ENCODE results near the gene KRTAP4-2. TPM values are rescaled to one million over a fixed set of nuclear protein-coding genes. Genes with fewer than 3 reads are reported as not detected.

Gene KRTAP4-2
- total and polyA plus RNA-seq, 2 donors (not counting 1 experiment from before 2014, with no cell fraction given) = not detected

- no peak for DNase-seq
- H3K27ac Mint-ChIP-seq = no peak overlapping the region
Observed at GRCh38 chr17:41186872-41187271, 8.9 kb upstream of the KRTAP4-2 start.

GRCh38 chr17:41185001-41185400 lies 7.0 kb upstream of the KRTAP4-2 start:
- WGBS (ENCODE audit: insufficient coverage) = no CpG with 5 or more reads among the region's 1 CpG
- H3K27me3 Mint-ChIP-seq = peaks cover 28% of the 10 kb centered on the region
- ChIA-PET POLR2A (no interaction called here), CTCF (no interaction called here)
- Histone ChIP-seq H3K4me3 (ENCODE audit: control extremely low read depth in 1 of 5, extremely low read depth in 1 of 5, insufficient read depth in 1 of 5, low read depth in 2 of 5, low read length in 4 of 5) (no peak overlapping the region), H2AFZ (ENCODE audit: insufficient read depth, low read depth, low read length, poor library complexity, severe bottlenecking) (no peak overlapping the region), H3K27ac (ENCODE audit: low read length in 2 of 2) (no peak overlapping the region), H3K36me3 (replicated peaks in 1 of 2; ENCODE audit: control extremely low read depth in 1 of 2, control insufficient read depth in 1 of 2, extremely low read depth in 1 of 2, insufficient read depth in 2 of 2, low read length in 1 of 2) (no peaks in the 10 kb centered on the region), H3K4me1 (ENCODE audit: control insufficient read depth in 2 of 2, insufficient read depth in 2 of 2, low read length in 2 of 2) (no peaks in the 10 kb centered on the region), H4K20me1 (ENCODE audit: control insufficient read depth, insufficient read depth, low read length, poor library complexity, severe bottlenecking) (no peaks in the 10 kb centered on the region), H3K4me2 (replicated peaks; ENCODE audit: low read depth, low read length, poor library complexity, severe bottlenecking) (no peak overlapping the region), H3K79me2 (ENCODE audit: control insufficient read depth, insufficient read depth, low read length) (no peaks in the 10 kb centered on the region), H3K9me3 (ENCODE audit: control extremely low read depth in 1 of 3, control insufficient read depth in 2 of 3, insufficient read depth in 1 of 3, low read length in 2 of 3) (peaks cover 0 to under 1% (median 0%) of the 10 kb centered on the region in 3 donors), H3K27me3 (replicated peaks in 1 of 4; ENCODE audit: control extremely low read depth in 1 of 4, control insufficient read depth in 3 of 4, insufficient read depth in 4 of 4, low read length in 3 of 4) (no peaks in the 10 kb centered on the region), H3K9ac (ENCODE audit: low read length) (no peak overlapping the region)
- intact Hi-C loops (cut with micrococcal nuclease) = no loop called here
- no peak for TF ChIP-seq EZH2 (IDR thresholded peaks at IDR 0.05; ENCODE audit: borderline replicate concordance, insufficient read depth, low read depth, low read length, poor library complexity, severe bottlenecking)
- TF ChIP-seq CTCF (IDR thresholded peaks at IDR 0.05) = no peak
- no peak for DNase-seq
- H3K4me3 Mint-ChIP-seq = no peak overlapping the region
- H3K27ac Mint-ChIP-seq = no peak overlapping the region
- no peaks in the 10 kb centered on the region for H3K4me1 Mint-ChIP-seq
- H3K9me3 Mint-ChIP-seq (ENCODE audit: insufficient read depth) = no peaks in the 10 kb centered on the region
- no peak for ATAC-seq (ENCODE audit: low read depth)

More at GRCh38 chr17:41186872-41187271, 8.9 kb upstream of the KRTAP4-2 start:
- H3K4me3 ChIP-seq (ENCODE audit: control extremely low read depth in 1 of 5, extremely low read depth in 1 of 5, insufficient read depth in 1 of 5, low read depth in 2 of 5, low read length in 4 of 5) = no peak overlapping the region
- H3K36me3 ChIP-seq (replicated peaks in 1 of 2; ENCODE audit: control extremely low read depth in 1 of 2, control insufficient read depth in 1 of 2, extremely low read depth in 1 of 2, insufficient read depth in 2 of 2, low read length in 1 of 2) = no peaks in the 10 kb centered on the region
- 96% methylated on average over 2 of the region's 2 CpGs for WGBS (ENCODE audit: insufficient coverage)
- H3K9ac ChIP-seq (ENCODE audit: low read length) = no peak overlapping the region
- peaks cover 43% of the 10 kb centered on the region for H3K27me3 Mint-ChIP-seq
- POLR2A ChIA-PET = no interaction called here
- H3K4me1 ChIP-seq (ENCODE audit: control insufficient read depth in 2 of 2, insufficient read depth in 2 of 2, low read length in 2 of 2) = no peaks in the 10 kb centered on the region
- peaks cover 0 to 4% (median 0%) of the 10 kb centered on the region in 3 donors for H3K9me3 ChIP-seq (ENCODE audit: control extremely low read depth in 1 of 3, control insufficient read depth in 2 of 3, insufficient read depth in 1 of 3, low read length in 2 of 3)
- H3K4me3 Mint-ChIP-seq = no peak overlapping the region
- TF ChIP-seq EZH2 (IDR thresholded peaks at IDR 0.05; ENCODE audit: borderline replicate concordance, insufficient read depth, low read depth, low read length, poor library complexity, severe bottlenecking) (no peak), CTCF (IDR thresholded peaks at IDR 0.05) (no peak)
- H3K27me3 ChIP-seq (replicated peaks in 1 of 4; ENCODE audit: control extremely low read depth in 1 of 4, control insufficient read depth in 3 of 4, insufficient read depth in 4 of 4, low read length in 3 of 4) = no peaks in the 10 kb centered on the region
- CTCF ChIA-PET = no interaction called here
- no peaks in the 10 kb centered on the region for H3K9me3 Mint-ChIP-seq (ENCODE audit: insufficient read depth)
- H3K4me2 ChIP-seq (replicated peaks; ENCODE audit: low read depth, low read length, poor library complexity, severe bottlenecking) = no peak overlapping the region
- no peaks in the 10 kb centered on the region for H3K79me2 ChIP-seq (ENCODE audit: control insufficient read depth, insufficient read depth, low read length)
- no peak for ATAC-seq (ENCODE audit: low read depth)
- H3K27ac ChIP-seq (ENCODE audit: low read length in 2 of 2) = no peak overlapping the region
- intact Hi-C loops (cut with micrococcal nuclease) = no loop called here
- no peaks in the 10 kb centered on the region for H4K20me1 ChIP-seq (ENCODE audit: control insufficient read depth, insufficient read depth, low read length, poor library complexity, severe bottlenecking)
- H3K4me1 Mint-ChIP-seq = no peaks in the 10 kb centered on the region
- H2AFZ ChIP-seq (ENCODE audit: insufficient read depth, low read depth, low read length, poor library complexity, severe bottlenecking) = no peak overlapping the region
